Erythroblast (primary cell): ENCODE results near the gene LYPD3.
"Not testable (repeated sequence)": the region's sequence is repeated elsewhere in the genome, so short reads cannot be mapped to it uniquely, and the experiment has no call there.

Experiments
- DNase-seq, 2 experiments: peaks; one replicate each; lab custom pipeline; 2025; lab: John Stamatoyannopoulos, UW
- GATA1 ChIP-seq: IDR thresholded peaks from 2 replicates; pipeline ENCODE4 v1.6.1; 2011; ENCODE audit warnings: low read depth, mild to moderate bottlenecking, control low read depth, low read length, moderate library complexity
- POLR2A ChIP-seq: IDR thresholded peaks from 2 replicates; pipeline ENCODE4 v1.6.1; 2011; ENCODE audit warnings: mild to moderate bottlenecking, low read length

Gene LYPD3

DNA sequence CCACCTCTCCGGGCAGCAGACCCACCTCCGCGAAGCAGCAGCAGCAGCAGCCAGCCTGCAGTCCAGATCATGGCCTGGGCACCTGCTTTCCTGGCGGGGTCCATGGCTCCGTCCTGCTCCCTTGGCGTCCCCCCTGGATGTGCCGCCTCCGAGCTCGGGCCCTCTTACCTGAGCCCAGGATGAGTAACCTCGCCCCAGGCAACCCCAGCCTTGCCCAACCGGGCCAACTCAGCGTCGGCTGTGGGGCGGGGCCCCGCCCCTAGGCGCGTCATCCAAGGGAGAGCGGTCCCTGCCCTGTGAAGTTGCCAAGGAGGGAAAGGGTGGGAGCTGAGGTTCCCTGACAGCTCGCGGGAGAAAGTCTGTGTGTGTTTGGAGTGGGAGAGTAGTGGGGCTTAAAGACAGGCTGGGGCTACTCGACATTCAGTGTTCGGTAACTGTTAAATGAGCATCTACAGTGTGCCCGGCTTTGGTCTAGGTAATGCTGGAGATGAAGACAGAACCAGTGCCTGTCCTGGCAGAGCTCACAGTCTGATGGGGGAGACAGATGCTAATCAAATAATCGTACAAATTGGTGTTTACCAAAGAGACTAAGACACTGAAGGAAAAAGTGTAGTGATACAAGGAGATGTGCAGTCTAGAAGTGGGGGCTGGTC is at the start of gene LYPD3:
Gene LYPD3 (minus strand): TSS at position 141 of the 653 bp plus-strand sequence. CDS start 37 bp downstream, at position 104.
- peak; percentile 34 to 76 for DNase-seq
- no peak for TF ChIP-seq POLR2A
- TF ChIP-seq GATA1: no peak

- DNase-seq: not testable (repeated sequence)
Observed at GRCh38 chr19:43512399-43512798, 47.0 kb upstream of the LYPD3 start.

DNA sequence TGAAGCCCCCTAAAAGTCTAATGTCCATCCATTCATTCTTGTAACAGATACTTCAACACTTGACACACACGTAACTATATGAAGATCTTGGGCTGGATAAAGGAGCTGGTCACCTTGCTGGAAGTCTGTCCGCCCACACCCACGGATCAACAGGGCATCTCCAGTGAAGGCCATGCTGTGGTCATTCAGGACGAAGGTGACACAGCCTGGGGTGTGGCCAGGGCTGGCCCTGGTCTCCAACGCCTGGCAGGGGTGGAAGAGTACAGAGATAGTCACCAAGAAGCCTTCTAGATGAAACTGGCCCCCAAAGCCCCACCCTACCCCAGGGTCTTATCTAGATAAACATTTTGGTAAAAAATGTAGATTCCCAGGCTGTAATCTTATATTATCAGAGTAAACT is 45.9 kb upstream of the LYPD3 start:
- no peak for TF ChIP-seq GATA1
- TF ChIP-seq POLR2A: no peak
- no peak for DNase-seq

- DNase-seq: no peak
- TF ChIP-seq GATA1: no peak
Observed at GRCh38 chr19:43510713-43511112, 45.3 kb upstream of the LYPD3 start.

- DNase-seq: no peak
- TF ChIP-seq POLR2A (no peak), GATA1 (no peak)
Observed at GRCh38 chr19:43507880-43508279, 42.5 kb upstream of the LYPD3 start.

- no peak for TF ChIP-seq POLR2A
- TF ChIP-seq GATA1: no peak
- DNase-seq: no peak
Observed at GRCh38 chr19:43506629-43507028, 41.2 kb upstream of the LYPD3 start.

DNA sequence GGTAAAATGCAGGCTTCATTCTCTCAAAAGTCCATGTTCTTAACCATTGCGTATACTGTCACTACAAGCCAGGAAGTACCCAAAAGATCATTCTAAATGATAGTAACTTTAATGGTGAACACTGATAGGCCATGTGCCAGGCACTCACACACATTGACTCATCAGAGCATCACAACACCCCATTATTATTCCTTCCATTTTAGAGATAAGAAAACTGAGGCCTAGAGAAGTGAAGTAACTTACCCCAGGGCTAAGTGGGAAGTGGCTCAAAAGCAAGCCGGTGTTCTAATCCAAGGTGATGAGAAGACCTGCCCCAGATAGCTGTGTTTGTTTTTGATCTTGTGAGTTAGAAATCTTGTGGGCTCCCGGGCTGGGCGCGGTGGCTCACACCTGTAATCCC is 40.5 kb upstream of the LYPD3 start:
- DNase-seq: peak; percentile 72 to 86
- no peak for TF ChIP-seq GATA1
- no peak for TF ChIP-seq POLR2A

- no peak for TF ChIP-seq POLR2A
- no peak for TF ChIP-seq GATA1
- no peak for DNase-seq
Observed at GRCh38 chr19:43505186-43505456, 39.7 kb upstream of the LYPD3 start.

DNA sequence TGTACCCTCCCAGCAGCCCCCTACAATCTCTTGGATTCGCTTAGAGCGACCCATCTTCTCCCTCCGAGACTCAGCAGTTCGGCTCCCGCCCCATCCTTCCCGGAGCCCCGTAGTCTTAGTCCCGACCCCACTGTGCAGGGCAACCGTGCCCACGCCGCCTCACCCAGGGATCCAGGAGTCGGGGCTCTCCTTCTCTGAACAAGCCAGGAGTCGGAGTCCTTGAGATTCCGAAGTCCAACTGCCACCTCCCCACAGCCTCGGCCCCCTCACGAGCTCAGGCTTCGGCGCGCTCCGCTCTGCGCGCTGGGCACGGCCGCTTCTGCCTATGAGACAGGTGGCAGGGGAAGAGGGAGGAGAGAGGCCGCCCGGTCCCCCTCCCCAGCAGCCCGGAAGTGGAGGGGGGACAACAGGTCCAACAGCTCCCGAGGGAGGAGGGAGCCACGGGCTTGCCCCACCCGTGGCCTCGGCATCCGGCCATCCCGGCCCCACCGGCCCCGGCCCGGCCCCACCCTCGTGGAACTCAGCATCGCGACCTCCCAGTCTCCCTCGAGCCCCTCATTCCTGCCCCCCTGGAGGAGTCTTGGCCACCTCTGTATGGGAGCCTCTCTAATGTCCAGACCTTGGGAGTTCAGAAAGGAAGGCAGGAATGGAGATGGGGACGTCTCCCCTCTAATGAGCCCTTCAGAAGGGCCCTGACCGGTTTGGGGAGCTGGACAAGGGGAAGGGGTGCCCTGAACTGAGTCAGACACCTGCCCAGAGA is 39.2 kb upstream of the LYPD3 start, which contains the start of gene PHLDB3:
Gene PHLDB3 (minus strand): TSS at position 321 of the 760 bp plus-strand sequence. CDS start 628 bp downstream, outside the sequence.
- peak in 1 of 2 experiments; percentile 58 for DNase-seq

GRCh38 chr19:43503501-43504425 is 38.4 kb upstream of the LYPD3 start:
- peak; percentile 95 to 96 for DNase-seq

More for the DNA sequence above, 39.2 kb upstream of the LYPD3 start, which contains the start of gene PHLDB3:
- no peak for TF ChIP-seq GATA1
- TF ChIP-seq POLR2A: peak; percentile 29

GRCh38 chr19:43502419-43502976 is 37.1 kb upstream of the LYPD3 start:
- TF ChIP-seq POLR2A: no peak
- no peak for TF ChIP-seq GATA1
- no peak for DNase-seq

More at GRCh38 chr19:43503501-43504425, 38.4 kb upstream of the LYPD3 start:
- TF ChIP-seq GATA1 (no peak), POLR2A (peak; percentile 71)

DNA sequence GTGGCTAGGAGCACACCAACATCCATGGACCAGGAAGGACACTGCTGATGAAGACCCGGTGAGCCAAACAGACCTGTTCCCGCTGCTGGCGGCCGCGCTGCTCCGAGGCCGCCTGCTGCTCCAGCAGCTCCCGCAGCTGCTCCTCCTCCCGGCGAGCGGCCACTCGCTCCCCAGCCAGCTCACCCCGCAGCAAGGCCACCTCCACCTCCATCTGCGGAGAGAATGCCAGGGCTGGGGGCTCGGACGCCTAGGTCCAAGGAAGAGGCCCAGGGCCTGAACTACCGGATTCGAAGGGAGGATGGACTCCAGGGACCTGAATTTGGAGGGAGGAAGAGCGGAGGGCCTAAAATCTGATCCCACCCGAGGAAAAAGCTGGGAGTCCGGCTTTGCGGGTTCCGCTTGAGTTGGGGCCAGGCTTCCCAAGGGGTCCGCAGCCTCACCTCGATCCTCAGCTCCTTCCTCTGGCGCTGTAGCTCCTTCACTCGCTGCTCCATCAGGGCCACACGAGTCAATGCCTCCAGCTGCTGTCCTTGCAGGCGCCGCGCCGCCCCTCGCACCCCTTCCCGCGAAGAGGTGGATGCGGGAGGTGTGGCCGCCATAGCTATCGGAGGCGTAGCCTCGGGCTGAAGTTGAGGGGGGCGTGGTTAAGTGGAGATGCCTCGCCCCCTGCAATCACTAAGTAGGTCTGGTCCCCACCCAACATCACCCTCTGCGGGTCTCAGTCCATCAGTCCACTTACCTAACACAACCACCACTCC is 36.4 kb upstream of the LYPD3 start:
- no peak for TF ChIP-seq GATA1
- TF ChIP-seq POLR2A: no peak
- DNase-seq: no peak

- TF ChIP-seq GATA1 (no peak), POLR2A (no peak)
- no peak for DNase-seq
Observed at GRCh38 chr19:43499042-43499441, 33.6 kb upstream of the LYPD3 start.
